LNCaP clone FGC (cell line): ENCODE measurements around the gene POLRMT.
"Not testable (repeated sequence)": the region's sequence is repeated elsewhere in the genome, so short reads cannot be mapped to it uniquely, and the experiment has no call there.

Experiments
- DNase-seq: peaks from one replicate; pipeline ENCODE4 v3.0.0-alpha.2; 2011; ENCODE audit warnings: low read depth
- H3K4me3 ChIP-seq: 2 replicates; pipeline ENCODE4 v1.5.1; 2011; ENCODE audit warnings: mild to moderate bottlenecking, low read depth, low read length, control low read depth
- CTCF ChIP-seq: IDR thresholded peaks from 2 replicates; pipeline ENCODE4 v1.5.1; 2012; ENCODE audit warnings: mild to moderate bottlenecking; ENCODE audit not compliant: control insufficient read depth, insufficient read depth; ENCODE audit errors: extremely low read depth

POLRMT gene

GRCh38 chr19:632579-633067, 714 bp downstream of the POLRMT start:
- no peak for DNase-seq

GRCh38 chr19:629961-630714, 3.2 kb downstream of the POLRMT start:
- DNase-seq: no peak
- no peak for TF ChIP-seq CTCF
- no peak overlapping the region for H3K4me3 ChIP-seq

More at GRCh38 chr19:632579-633067, 714 bp downstream of the POLRMT start:
- TF ChIP-seq CTCF: no peak
- H3K4me3 ChIP-seq: peak overlapping the region; percentile 93

- H3K4me3 ChIP-seq, DNase-seq: not testable (repeated sequence)
Observed at GRCh38 chr19:629515-629914, 3.8 kb downstream of the POLRMT start.

GRCh38 chr19:628168-628567, 5.2 kb downstream of the POLRMT start:
- no peak for TF ChIP-seq CTCF
- no peak for DNase-seq
- no peak overlapping the region for H3K4me3 ChIP-seq

GRCh38 chr19:626566-626965, 6.8 kb downstream of the POLRMT start:
- DNase-seq, H3K4me3 ChIP-seq: not testable (repeated sequence)

- DNase-seq: no peak
- H3K4me3 ChIP-seq: no peak overlapping the region
- TF ChIP-seq CTCF: no peak
Observed at GRCh38 chr19:625257-625656, 8.1 kb downstream of the POLRMT start.

GRCh38 chr19:624433-625109, 8.8 kb downstream of the POLRMT start:
- DNase-seq: no peak
- H3K4me3 ChIP-seq: no peak overlapping the region
- TF ChIP-seq CTCF: no peak

- DNase-seq: no peak
- no peak for TF ChIP-seq CTCF
- H3K4me3 ChIP-seq: no peak overlapping the region
Observed at GRCh38 chr19:623974-624373, 9.4 kb downstream of the POLRMT start.
